Measurements from ENCODE around the gene LRRC4C. TPM values are rescaled to one million over a fixed set of nuclear protein-coding genes. Genes with fewer than 3 reads are reported as not detected.

The LRRC4C gene
- total and polyA plus RNA-seq, 2 donors (not counting 3 experiments of a cell fraction or from before 2014, with no cell fraction given) = not detected

DNA sequence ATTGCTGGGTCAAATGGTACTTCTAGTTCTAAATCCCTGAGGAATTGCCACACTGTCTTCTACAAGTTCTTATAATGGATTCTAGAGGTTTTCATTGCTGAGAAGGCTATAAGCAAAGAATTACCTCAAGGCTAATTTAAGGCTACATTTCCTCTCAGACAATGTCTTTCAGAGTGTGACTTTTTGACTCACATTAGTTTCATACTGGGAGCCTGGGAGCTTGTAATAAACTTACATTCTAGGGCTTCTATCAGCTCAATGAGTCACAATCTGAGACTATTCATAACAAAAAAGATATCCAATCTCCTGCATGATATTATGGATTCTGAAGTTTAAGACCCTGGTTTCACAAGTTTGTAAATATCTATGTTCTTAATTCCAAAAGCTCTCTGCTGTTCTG lies 408.7 kb downstream of the LRRC4C start:
- H2AFZ ChIP-seq (ENCODE audit: low read depth, low read length) = no peak overlapping the region
- BruUV-seq (replicated peaks) = no TSS peak
- FAIRE-seq (no peak), DNase-seq (ENCODE audit: low read depth, low spot score) (no peak)
- no peak overlapping the region for H3K4me3 ChIP-seq (replicated peaks in 1 of 3; ENCODE audit: insufficient read depth in 1 of 3, low read depth in 1 of 3, low read length in 3 of 3)
- H4K20me1 ChIP-seq (replicated peaks; ENCODE audit: control insufficient read depth, extremely low read depth, insufficient read depth, low read length) = no peaks in the 10 kb centered on the region
- dilution Hi-C loops (cut with MboI; ENCODE audit: extremely low pct_ligation_motif_present, low sequenced_read_pairs) (no loop called here), intact Hi-C loops (cut with micrococcal nuclease) (no loop called here)
- no peaks in the 10 kb centered on the region for H3K27me3 ChIP-seq (ENCODE audit: control insufficient read depth in 2 of 2, insufficient read depth in 2 of 2, low read length in 2 of 2)
- no peaks in the 10 kb centered on the region for H3K79me2 ChIP-seq (ENCODE audit: control insufficient read depth, insufficient read depth, low read length)
- H3K36me3 ChIP-seq (ENCODE audit: control insufficient read depth in 2 of 2, extremely low read depth in 1 of 2, insufficient read depth in 2 of 2, low read length in 2 of 2) = no peaks in the 10 kb centered on the region
- no peak overlapping the region for H3K9ac ChIP-seq (replicated peaks; ENCODE audit: extremely low read depth, insufficient read depth, low read length)
- no peaks in the 10 kb centered on the region for H3K4me1 ChIP-seq (ENCODE audit: control insufficient read depth, extremely low read depth, insufficient read depth, low read length)
- POLR2A ChIA-PET = no interaction called here
- no peak overlapping the region for H3K4me2 ChIP-seq (ENCODE audit: insufficient read depth, low read length)
- CTCF ChIA-PET = no interaction called here
- no peak for TF ChIP-seq JUN (IDR thresholded peaks at IDR 0.05; ENCODE audit: borderline replicate concordance, insufficient read depth, insufficient read length, low read depth)
- TF ChIP-seq, protein P1, sequence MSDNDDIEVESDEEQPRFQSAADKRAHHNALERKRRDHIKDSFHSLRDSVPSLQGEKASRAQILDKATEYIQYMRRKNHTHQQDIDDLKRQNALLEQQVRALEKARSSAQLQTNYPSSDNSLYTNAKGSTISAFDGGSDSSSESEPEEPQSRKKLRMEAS (IDR thresholded peaks at IDR 0.05; ENCODE audit: insufficient read depth, insufficient read length) = no peak
- no peak for TF ChIP-seq FOS (IDR thresholded peaks at IDR 0.05; ENCODE audit: borderline replicate concordance, insufficient read depth, low read length)
- no peak for TF ChIP-seq POLR2A (IDR thresholded peaks at IDR 0.05; ENCODE audit: low read depth, low read length)
- no peak for TF ChIP-seq POLR2AphosphoS5 (IDR thresholded peaks at IDR 0.05; ENCODE audit: insufficient read depth, low read depth, low read length)
- no peak for TF ChIP-seq GATA2 (IDR thresholded peaks at IDR 0.05; ENCODE audit: insufficient read depth, insufficient read length, low read depth, low read length)
- TF ChIP-seq CTCF (IDR thresholded peaks at IDR 0.05; ENCODE audit: extremely low read depth in 1 of 2, insufficient read depth in 1 of 2, low read depth in 1 of 2, low read length in 2 of 2) = no peak
- no peak for TF ChIP-seq EZH2 (IDR thresholded peaks at IDR 0.05; ENCODE audit: borderline replicate concordance, low read depth, low read length, severe bottlenecking)
- TF ChIP-seq MYC (IDR thresholded peaks at IDR 0.05; ENCODE audit: low read depth, low read length) = no peak
- H3K27ac ChIP-seq (ENCODE audit: insufficient read depth, low read depth, low read length) = no peak overlapping the region
- no peaks in the 10 kb centered on the region for H3K9me3 ChIP-seq (replicated peaks; ENCODE audit: control insufficient read depth, insufficient read depth, low read length)
- no peaks in the 10 kb centered on the region for H3K9me1 ChIP-seq (replicated peaks; ENCODE audit: control insufficient read depth, extremely low read depth, insufficient read depth, low read length)

Measured in endothelial cell of umbilical vein (primary cell).